Limb (tissue), 2 donors: ENCODE data around the gene NMS.
"Not testable (repeated sequence)": the region's sequence is repeated elsewhere in the genome, so short reads cannot be mapped to it uniquely, and the experiment has no call there.

Experiments
- DNase-seq, 2 donors: peaks; one replicate each; pipeline ENCODE4 v3.0.0-alpha.2; 2016; ENCODE audit errors: extremely low spot score in 2 of 2

NMS gene

DNA sequence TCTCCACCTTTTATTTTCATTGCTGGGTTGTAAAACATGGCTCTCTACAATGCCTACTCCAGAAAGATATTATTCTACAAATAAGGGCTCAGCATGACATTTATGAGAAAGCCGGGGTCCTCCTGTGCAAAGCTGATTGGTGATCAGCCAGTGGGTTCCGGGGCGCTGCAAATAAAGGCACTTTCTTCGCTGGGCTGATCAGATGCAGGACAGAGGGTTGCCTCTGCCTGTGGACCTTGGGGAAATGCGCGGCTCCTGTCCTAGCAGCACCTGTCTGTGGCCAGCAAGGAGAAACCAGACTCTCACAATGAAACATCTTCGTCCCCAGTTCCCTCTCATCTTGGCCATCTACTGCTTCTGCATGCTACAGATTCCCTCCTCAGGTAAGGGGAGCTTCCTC lies at the start of gene NMS:
TSS of gene NMS (plus strand) at position 301 of the 400 bp plus-strand sequence. CDS start at position 308, 7 bp downstream.
- no peak for DNase-seq

GRCh38 chr2:100422320-100423055 lies 47.8 kb upstream of the NMS start:
- DNase-seq = peak in 1 of 2 donors; percentile 6

DNA sequence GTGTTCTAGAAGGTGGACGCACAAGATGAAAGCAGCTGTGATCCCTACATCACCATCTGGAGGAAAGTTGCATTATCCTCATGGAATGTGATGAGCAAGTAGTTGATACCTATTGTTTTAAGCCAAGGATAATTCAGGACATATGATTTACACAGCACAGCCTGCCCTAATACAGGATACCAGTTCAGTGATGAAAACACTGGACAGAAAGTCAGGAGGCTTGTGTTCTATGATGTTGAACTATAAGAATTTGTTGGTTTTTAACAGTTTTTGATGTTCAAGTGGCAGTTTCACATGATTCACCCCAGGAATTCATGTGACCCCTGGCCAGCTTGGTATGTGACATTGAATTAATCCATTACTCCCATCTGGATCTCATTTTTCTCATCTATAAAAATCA lies 46.7 kb upstream of the NMS start:
- no peak for DNase-seq

DNA sequence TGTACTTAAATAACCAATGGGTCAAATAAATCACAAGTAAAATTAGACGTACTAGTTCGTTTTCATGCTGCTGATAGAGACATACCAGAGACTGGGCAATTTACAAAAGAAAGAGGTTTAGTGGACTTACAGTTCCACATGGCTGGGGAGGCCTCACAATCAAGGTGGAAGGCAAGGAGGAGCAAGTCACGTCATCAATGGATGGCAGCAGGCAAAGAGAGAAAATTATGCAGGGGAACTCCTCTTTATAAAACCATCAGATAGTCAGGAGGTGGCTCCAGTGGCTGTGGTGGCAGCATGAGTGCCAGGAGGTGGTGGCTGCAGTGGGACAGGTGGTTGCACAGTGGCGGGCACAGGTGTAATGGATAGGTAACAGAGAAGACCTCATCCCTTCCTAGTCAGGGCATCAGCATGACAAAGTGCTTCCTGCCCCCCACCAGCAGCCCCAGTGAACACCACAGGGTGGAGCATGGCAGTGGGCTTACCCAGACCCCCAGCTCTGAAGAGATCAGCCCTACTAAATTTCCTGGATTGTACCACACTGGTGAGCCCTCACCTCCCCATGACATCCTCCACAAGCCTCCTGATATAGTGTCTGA lies 45.9 kb upstream of the NMS start:
- DNase-seq = no peak

- DNase-seq = no peak
These were observed 45.2 kb upstream of the NMS start for GRCh38 chr2:100425107-100425506.

- DNase-seq = no peak
These were observed 44.5 kb upstream of the NMS start for GRCh38 chr2:100425573-100426383.

DNA sequence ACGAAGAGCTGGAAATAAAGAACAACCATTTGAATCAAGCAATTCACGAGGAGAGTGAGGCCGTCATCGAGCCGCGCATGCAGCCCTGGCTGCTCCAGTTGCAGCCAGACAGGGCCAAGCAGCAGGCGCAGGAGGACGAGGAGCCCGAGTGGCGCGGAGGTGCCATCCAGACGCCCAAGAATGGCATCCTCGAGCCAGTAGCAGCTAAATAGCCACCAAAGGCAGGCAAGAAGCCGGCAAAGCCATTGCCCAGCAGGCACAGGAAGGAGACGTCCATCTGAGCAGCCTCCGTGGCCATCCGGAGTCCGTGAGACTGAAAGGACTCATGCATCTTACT lies 43.9 kb upstream of the NMS start:
- DNase-seq = no peak

- DNase-seq = no peak
These were observed 43.2 kb upstream of the NMS start for GRCh38 chr2:100427111-100427510.

GRCh38 chr2:100427627-100428258 lies 42.5 kb upstream of the NMS start:
- DNase-seq = peak in 1 of 2 donors; percentile 63

GRCh38 chr2:100429726-100430125 lies 40.6 kb upstream of the NMS start:
- DNase-seq = no peak

DNA sequence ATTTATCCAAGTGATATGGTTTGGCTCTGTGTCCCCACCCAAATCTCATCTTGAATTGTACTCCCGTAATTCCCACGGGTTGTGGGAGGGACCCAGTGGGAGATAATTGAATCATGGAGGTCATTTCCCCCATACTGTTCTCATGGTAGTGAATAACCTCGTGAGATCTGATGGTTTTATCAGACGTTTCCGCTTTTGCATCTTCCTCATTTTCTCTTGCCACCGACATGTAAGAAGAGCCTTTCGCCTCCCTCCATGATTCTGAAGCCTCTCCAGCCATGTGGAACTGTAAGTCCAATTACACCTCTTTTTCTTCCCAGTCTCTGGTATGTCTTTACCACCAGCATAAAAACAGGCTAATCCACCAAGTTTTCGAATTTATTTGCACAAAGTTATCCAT lies 32.5 kb upstream of the NMS start:
- no peak for DNase-seq

- no peak for DNase-seq
These were observed 23.6 kb upstream of the NMS start for GRCh38 chr2:100446696-100447095.

DNA sequence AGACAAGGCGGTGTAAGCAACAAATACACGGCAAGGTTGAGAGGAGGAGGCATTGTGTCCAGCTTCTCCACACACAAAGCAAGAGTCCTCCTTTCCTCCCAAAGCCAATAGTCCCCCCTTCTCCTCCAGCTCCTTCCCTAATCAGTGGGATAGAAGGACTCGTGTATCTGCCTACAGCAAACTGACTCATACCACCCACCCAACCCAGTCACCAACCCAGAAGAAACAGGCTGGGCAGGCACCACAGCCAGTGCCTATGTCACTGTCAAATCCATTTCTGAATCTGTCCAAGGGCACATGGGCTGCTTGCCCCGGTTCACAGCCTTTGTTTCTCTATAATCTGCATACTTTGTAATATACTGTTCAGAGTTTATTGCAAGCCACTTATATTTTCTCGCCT lies 19.2 kb upstream of the NMS start:
- no peak for DNase-seq

DNA sequence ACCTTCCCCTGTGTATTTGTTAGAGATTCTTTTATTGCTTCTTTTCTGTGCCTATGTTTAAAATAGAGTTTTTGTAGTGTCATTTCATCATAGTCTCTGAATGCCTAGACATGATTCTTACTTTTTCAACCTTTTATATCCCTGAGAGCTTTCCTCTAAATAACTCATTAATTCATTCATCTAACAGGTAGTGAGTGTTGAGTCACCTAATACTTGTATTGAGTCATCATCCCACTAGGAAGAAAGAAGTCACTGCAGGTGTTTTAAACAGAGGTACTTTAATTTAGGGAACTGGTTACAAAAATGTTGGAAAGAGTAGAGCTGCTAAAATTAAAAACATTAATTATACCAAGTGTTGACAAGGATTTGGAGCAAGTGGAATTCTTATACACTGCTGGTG lies 18.5 kb upstream of the NMS start:
- DNase-seq = no peak

DNA sequence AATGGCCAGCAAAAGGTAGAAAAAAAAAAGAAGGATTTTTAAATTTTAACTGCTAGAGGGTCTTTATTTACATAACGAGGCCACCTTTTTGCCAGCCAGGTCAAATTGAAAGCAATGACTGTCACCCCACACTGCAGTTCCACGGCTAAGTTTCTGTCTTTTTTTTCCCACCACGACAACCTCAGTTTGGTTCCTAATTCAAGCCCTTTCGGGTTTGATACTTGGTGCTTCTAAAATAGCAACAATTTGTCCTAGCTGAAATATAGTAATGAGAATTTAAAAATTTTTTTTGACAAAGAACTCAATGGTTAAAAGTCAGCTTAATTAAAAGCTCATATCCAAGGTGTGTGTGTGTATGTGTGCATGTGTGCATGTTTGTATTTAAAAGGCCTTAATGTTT lies 16.4 kb upstream of the NMS start:
- DNase-seq = no peak

GRCh38 chr2:100456357-100456756 lies 13.9 kb upstream of the NMS start:
- DNase-seq = not testable (repeated sequence)

DNA sequence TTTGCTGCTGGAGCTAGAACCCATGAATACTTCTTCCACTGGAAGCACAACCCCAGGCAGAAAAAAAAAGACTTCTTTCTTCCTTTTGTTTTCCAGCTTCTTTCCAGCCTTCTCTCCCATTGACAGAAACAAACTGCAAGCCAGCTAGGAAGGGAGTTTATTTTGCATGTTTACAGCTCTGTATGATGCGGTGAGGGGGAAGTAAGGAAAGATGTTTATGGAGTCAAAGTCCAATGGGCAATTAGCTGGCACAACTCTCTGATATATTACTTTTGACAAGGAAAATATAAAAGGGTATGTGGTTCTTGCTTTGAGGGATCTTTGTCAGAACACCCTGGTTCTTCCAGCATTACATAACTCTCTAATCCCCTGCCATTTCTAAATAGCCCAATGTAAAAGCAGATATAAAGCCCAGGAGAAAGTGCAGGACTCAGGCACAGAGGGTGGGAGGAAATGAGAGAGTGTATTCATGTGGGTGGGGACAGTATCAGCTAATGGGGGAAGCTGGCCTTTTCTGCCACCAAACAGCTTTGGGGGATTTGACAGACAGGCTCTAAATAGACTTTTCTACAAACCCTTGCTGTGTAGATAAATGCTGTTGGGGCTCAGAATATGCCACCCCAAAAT lies 9.3 kb upstream of the NMS start:
- no peak for DNase-seq

- peak; percentile 18 to 82 for DNase-seq
These were observed 724 bp downstream of the NMS start for GRCh38 chr2:100470898-100471514.

DNA sequence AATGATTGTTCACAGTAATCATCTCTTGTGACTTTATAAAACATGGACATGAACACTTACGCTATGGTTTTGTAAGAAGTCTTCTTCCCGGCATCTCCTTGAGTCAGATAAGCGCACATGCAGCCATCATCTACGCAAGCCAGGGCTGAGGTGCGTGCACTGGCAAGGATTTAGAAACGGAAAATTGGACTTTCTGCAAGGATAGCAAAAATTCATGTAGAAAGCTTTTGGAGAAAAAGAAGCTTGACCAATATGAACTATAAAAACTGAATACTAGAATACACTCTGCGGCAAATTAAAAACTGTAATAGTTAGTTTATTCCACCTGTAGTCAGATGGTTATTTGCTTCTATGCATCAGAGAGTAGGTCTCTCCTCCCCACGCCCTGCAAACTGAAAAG lies 6.3 kb downstream of the NMS start:
- no peak for DNase-seq

DNA sequence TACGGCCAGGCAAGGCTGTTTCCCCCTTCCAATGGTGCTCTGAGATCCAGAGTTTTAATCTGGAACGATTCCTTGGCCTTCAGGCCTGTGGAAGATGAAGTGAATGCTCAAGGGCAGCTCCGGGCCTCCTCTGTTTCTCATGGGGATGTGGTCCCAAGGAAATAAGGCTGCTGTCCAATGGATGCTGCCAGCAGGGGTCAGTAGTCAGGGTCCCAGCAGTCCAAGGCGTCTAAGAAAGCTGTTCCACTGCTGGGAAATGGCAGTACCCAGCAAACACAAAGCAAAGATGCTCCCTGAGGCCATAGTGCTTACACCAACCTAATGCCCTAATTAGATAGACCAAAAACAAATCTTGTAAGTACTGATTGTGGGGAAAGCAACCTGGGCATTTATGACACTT lies 12.5 kb downstream of the NMS start:
- DNase-seq = no peak

- no peak for DNase-seq
These were observed 13.6 kb downstream of the NMS start for GRCh38 chr2:100483895-100484294.
